HG02884 (cell line): ENCODE results near the gene MORC4.

Source experiments
- ATAC-seq: cut with Tn5 transposase; IDR thresholded peaks from one replicate; pipeline ENCODE4 v1.9.1; 2021; ENCODE audit warnings: mild to moderate bottlenecking, moderate library complexity; ENCODE audit not compliant: unreplicated experiment

The MORC4 gene

GRCh38 chrX:106952988-106953387, 47.0 kb downstream of the MORC4 start:
- ATAC-seq = no peak

GRCh38 chrX:106952538-106952937, 47.5 kb downstream of the MORC4 start:
- ATAC-seq = no peak

GRCh38 chrX:106952089-106952488, 47.9 kb downstream of the MORC4 start:
- ATAC-seq = no peak

GRCh38 chrX:106951230-106951629, 48.8 kb downstream of the MORC4 start:
- no peak for ATAC-seq

- ATAC-seq = no peak
Observed at GRCh38 chrX:106950381-106950780, 49.6 kb downstream of the MORC4 start.

- no peak for ATAC-seq
Observed at GRCh38 chrX:106949366-106949765, 50.6 kb downstream of the MORC4 start.

- ATAC-seq = no peak
Observed at GRCh38 chrX:106948641-106949040, 51.4 kb downstream of the MORC4 start.

GRCh38 chrX:106946464-106946863, 53.5 kb downstream of the MORC4 start:
- no peak for ATAC-seq

- no peak for ATAC-seq
Observed at GRCh38 chrX:106940068-106940467, 59.9 kb downstream of the MORC4 start.

- no peak for ATAC-seq
Observed at GRCh38 chrX:106939566-106939965, 60.4 kb downstream of the MORC4 start.

GRCh38 chrX:106936246-106936645, 63.8 kb downstream of the MORC4 start:
- ATAC-seq = no peak

- ATAC-seq = no peak
Observed at GRCh38 chrX:106935175-106935574, 64.8 kb downstream of the MORC4 start.

GRCh38 chrX:106933538-106933961, 66.5 kb downstream of the MORC4 start:
- no peak for ATAC-seq

GRCh38 chrX:106932960-106933537, 67.0 kb downstream of the MORC4 start:
- ATAC-seq = no peak

GRCh38 chrX:106932492-106932923, 67.5 kb downstream of the MORC4 start:
- ATAC-seq = no peak

- no peak for ATAC-seq
Observed at GRCh38 chrX:106931831-106932491, 68.1 kb downstream of the MORC4 start.

- ATAC-seq = no peak
Observed at GRCh38 chrX:106928227-106928626, 71.8 kb downstream of the MORC4 start.

GRCh38 chrX:106927700-106928099, 72.3 kb downstream of the MORC4 start:
- no peak for ATAC-seq

GRCh38 chrX:106927023-106927422, 73.0 kb downstream of the MORC4 start:
- no peak for ATAC-seq

- ATAC-seq = no peak
Observed at GRCh38 chrX:106921637-106922036, 78.4 kb downstream of the MORC4 start.

GRCh38 chrX:106919932-106920452, 80.0 kb downstream of the MORC4 start, which contains the start of gene CLDN2:
CLDN2 (plus strand) TSS chrX:106920402; CDS start chrX:106928229, 7,827 bp downstream.
- ATAC-seq = no peak

GRCh38 chrX:106917830-106918500, 82.0 kb downstream of the MORC4 start:
- no peak for ATAC-seq
